HepG2 (cell line): ENCODE data around the gene FSIP1. TPM values are rescaled to one million over a fixed set of nuclear protein-coding genes. Genes with fewer than 3 reads are reported as not detected.
A peak's percentile ranks its signal among the peaks of the same experiment; 100 is the strongest.

Experiments used
- ATAC-seq: fragments of 200-7000 bp; cut with Tn5 transposase; 3 replicates; pipeline ENCODE4 v1.9.1; 2020; ENCODE audit warnings: mild to moderate bottlenecking, moderate library complexity
- BruUV-seq: library from RNA; stranded (reverse); fragments of 400-500 nt; replicated peaks from 2 replicates; lab custom pipeline; 2021; lab: Mats Ljungman, UMichigan
- CTCF ChIA-PET: fragments of 300-600 bp; formaldehyde crosslinking; extraction: SDS; loops from one replicate; lab custom pipeline; 2021; ENCODE audit warnings: low total read pairs, inconsistent platforms, low intra/inter-chr PET ratio; lab: Yijun Ruan, JAX
- POLR2A ChIA-PET: fragments of 350-600 bp; sonication (Branson Sonifier 250); formaldehyde crosslinking; loops from one replicate; lab custom pipeline; 2020; ENCODE audit warnings: antibody characterized with exemption, inconsistent platforms; lab: Yijun Ruan, JAX
- DNase-seq: peaks from one replicate; pipeline ENCODE4 v3.0.0-alpha.2; 2015; ENCODE audit warnings: low spot score
- FAIRE-seq: peaks from 3 replicates; lab custom pipeline; 2011; peaks lifted over from hg19 to GRCh38; lab: Jason Lieb, UNC
- H2AFZ ChIP-seq: one replicate; pipeline ENCODE4 v1.6.1; 2011; ENCODE audit warnings: low read length, inconsistent platforms
- H3K27ac ChIP-seq: fragments of 300-600 bp; 3 replicates; pipeline ENCODE4 v1.8.0; 2011; ENCODE audit warnings: mixed run types, mild to moderate bottlenecking, mixed read lengths, low read length, inconsistent platforms; ENCODE audit not compliant: insufficient read depth; ENCODE audit errors: extremely low read length
- H3K27me3 ChIP-seq, 2 experiments: fragments of 200-600 bp in 1 of 2; 2 replicates in 1 of 2; 3 replicates in 1 of 2; pipeline versions ENCODE4 v1.6.0 to v1.8.0; 2011; ENCODE audit warnings: low read length in 2 of 2, mild to moderate bottlenecking in 2 of 2, moderate library complexity in 2 of 2, inconsistent platforms in 1 of 2; ENCODE audit not compliant: insufficient read depth in 2 of 2, control insufficient read depth in 1 of 2
- H3K36me3 ChIP-seq, 2 experiments: fragments of 200-600 bp in 1 of 2; replicated peaks in 1 of 2; 2 replicates in 1 of 2; 3 replicates in 1 of 2; pipeline versions ENCODE4 v1.5.1 to v1.8.0; 2011; ENCODE audit warnings: low read length in 2 of 2, inconsistent platforms in 1 of 2; ENCODE audit not compliant: insufficient read depth in 2 of 2, control insufficient read depth in 1 of 2
- H3K4me1 ChIP-seq: 2 replicates; pipeline ENCODE4 v1.5.1; 2012; ENCODE audit warnings: low read length, inconsistent platforms; ENCODE audit not compliant: insufficient read depth
- H3K4me2 ChIP-seq: 2 replicates; pipeline ENCODE4 v1.6.0; 2011; ENCODE audit warnings: low read depth, low read length, inconsistent platforms
- H3K4me3 ChIP-seq, 3 experiments: fragments of 200-600 bp in 1 of 3; sonication (generic), shearing (Covaris generic) in 1 of 3; replicated peaks in 1 of 3; 2 replicates each; pipeline ENCODE4 v1.5.1; 2011 to 2016; ENCODE audit warnings: low read length in 3 of 3, inconsistent platforms in 2 of 3, low read depth in 2 of 3, mild to moderate bottlenecking in 2 of 3, control low read depth in 1 of 3, mixed read lengths in 1 of 3; ENCODE audit not compliant: insufficient read depth in 1 of 3
- H3K79me2 ChIP-seq: one replicate; pipeline ENCODE4 v1.6.1; 2011; ENCODE audit warnings: low read length, inconsistent platforms; ENCODE audit not compliant: insufficient read depth
- H3K9ac ChIP-seq: 2 replicates; pipeline ENCODE4 v1.6.0; 2011; ENCODE audit warnings: mild to moderate bottlenecking, low read depth, low read length, inconsistent platforms; ENCODE audit not compliant: insufficient read depth
- H3K9me3 ChIP-seq: 2 replicates; pipeline ENCODE4 v1.5.1; 2012; ENCODE audit warnings: mild to moderate bottlenecking, low read length
- H4K20me1 ChIP-seq: 2 replicates; pipeline ENCODE4 v1.6.0; 2011; ENCODE audit warnings: inconsistent platforms, mild to moderate bottlenecking, low read length, moderate library complexity; ENCODE audit not compliant: insufficient read depth
- IRF2 ChIP-seq: IDR thresholded peaks from 2 replicates; pipeline ENCODE4 v1.6.1; 2018; ENCODE audit warnings: missing genetic modification reagents, missing compliant biosample characterization
- KLF13 ChIP-seq: sonication (generic); formaldehyde crosslinking; IDR thresholded peaks from 2 replicates; pipeline ENCODE4 v1.4.0; 2020; ENCODE audit warnings: mild to moderate bottlenecking, missing genetic modification reagents
- MZF1 ChIP-seq: sonication (generic); formaldehyde crosslinking; IDR thresholded peaks from 2 replicates; pipeline ENCODE4 v1.8.1; 2023; ENCODE audit warnings: mild to moderate bottlenecking, missing genetic modification reagents, borderline replicate concordance
- NKX3-1 ChIP-seq: sonication (generic); formaldehyde crosslinking; IDR thresholded peaks from 2 replicates; pipeline ENCODE4 v1.5.0; 2020; ENCODE audit warnings: missing genetic modification reagents
- PAX8 ChIP-seq: sonication (generic); formaldehyde crosslinking; IDR thresholded peaks from 2 replicates; pipeline ENCODE4 v1.8.0; 2022; ENCODE audit warnings: mild to moderate bottlenecking, missing genetic modification reagents, borderline replicate concordance
- SKI ChIP-seq: fragments of 450-650 bp; IDR thresholded peaks from one replicate; pipeline ENCODE4 v1.6.1; 2018; ENCODE audit warnings: mild to moderate bottlenecking; ENCODE audit not compliant: partially characterized antibody
- TOE1 ChIP-seq: sonication (generic); formaldehyde crosslinking; IDR thresholded peaks from 2 replicates; pipeline ENCODE4 v1.4.0; 2020; ENCODE audit warnings: mild to moderate bottlenecking, missing genetic modification reagents
- U2AF2 ChIP-seq: fragments of 200-400 bp; formaldehyde crosslinking; IDR thresholded peaks from 2 replicates; pipeline ENCODE4 v1.6.1; 2017; ENCODE audit warnings: low read depth, mild to moderate bottlenecking, low read length
- ZNF24 ChIP-seq: fragments of 450-650 bp; IDR thresholded peaks from 2 replicates; pipeline ENCODE4 v1.6.1; 2017; ENCODE audit warnings: antibody characterized with exemption, mild to moderate bottlenecking
- ZNF251 ChIP-seq: sonication (generic); formaldehyde crosslinking; IDR thresholded peaks from 2 replicates; pipeline ENCODE4 v1.9.0; 2021; ENCODE audit warnings: mild to moderate bottlenecking, missing genetic modification reagents
- ZNF780A ChIP-seq: sonication (generic); formaldehyde crosslinking; IDR thresholded peaks from 2 replicates; pipeline ENCODE4 v1.8.0; 2022; ENCODE audit warnings: mild to moderate bottlenecking, missing genetic modification reagents, moderate library complexity
- ZSCAN12 ChIP-seq: sonication (generic); formaldehyde crosslinking; IDR thresholded peaks from 2 replicates; pipeline ENCODE4 v1.9.0; 2021; ENCODE audit warnings: mild to moderate bottlenecking, missing genetic modification reagents
- WGBS: methylation state at CpG from one replicate; pipeline ENCODE4 v1.1.6; 2017; ENCODE audit warnings: low lambda C conversion rate; 5-methylcytosine and 5-hydroxymethylcytosine counted together
- in situ Hi-C: cut with HindIII; loops from 2 replicates; pipeline ENCODE4 v1.10.0; 2017; ENCODE audit warnings: low pct_unique_long_range_greater_than_20kb; ENCODE audit not compliant: extremely low pct_ligation_motif_present
- intact Hi-C: fragments of 100-400 bp; cut with micrococcal nuclease; formaldehyde crosslinking; loops from one replicate; pipeline ENCODE4 v1.10.0; 2022; ENCODE audit not compliant: unreplicated experiment
- polyA plus RNA-seq, 8 experiments: library from polyadenylated mRNA; depleted of rRNA in 3 of 8; stranded (reverse) in 7 of 8; unstranded in 1 of 8; fragments of >200 nt; fragmentation: Illumina TruSeq in 4 of 8; extraction: Trizol in 4 of 8; gene quantifications; 2 replicates each; pipeline versions ENCODE4 v1.2.1 to v1.2.3, GENCODE V29; 2011 to 2016; ENCODE audit warnings: low read depth in 4 of 8, missing spikeins in 1 of 8, mixed read lengths in 1 of 8; ENCODE audit not compliant: insufficient read depth in 1 of 8
- total RNA-seq, 5 experiments: library from RNA; depleted of rRNA; stranded (reverse); fragments of >200 nt; fragmentation: Illumina TruSeq; extraction: Trizol; gene quantifications; 2 replicates each; pipeline ENCODE4 v1.2.3, GENCODE V29; 2016; ENCODE audit warnings: low read depth in 1 of 5
- TF ChIP-seq, protein P1 (sequence below), 2 experiments: sonication (generic) in 1 of 2; formaldehyde crosslinking in 1 of 2; IDR thresholded peaks; 2 replicates each; pipeline versions ENCODE4 v1.4.0 to v1.6.1; 2018 to 2020; ENCODE audit warnings: missing genetic modification reagents in 2 of 2, borderline replicate concordance in 1 of 2, low read depth in 1 of 2, mild to moderate bottlenecking in 1 of 2, missing biosample characterization in 1 of 2

FSIP1 gene
- total and polyA plus RNA-seq, 2 of the 13 experiments (the other 11 are each of a cell fraction or from before 2014, with no cell fraction given), result 0.18 TPM; not detected in 1

DNA sequence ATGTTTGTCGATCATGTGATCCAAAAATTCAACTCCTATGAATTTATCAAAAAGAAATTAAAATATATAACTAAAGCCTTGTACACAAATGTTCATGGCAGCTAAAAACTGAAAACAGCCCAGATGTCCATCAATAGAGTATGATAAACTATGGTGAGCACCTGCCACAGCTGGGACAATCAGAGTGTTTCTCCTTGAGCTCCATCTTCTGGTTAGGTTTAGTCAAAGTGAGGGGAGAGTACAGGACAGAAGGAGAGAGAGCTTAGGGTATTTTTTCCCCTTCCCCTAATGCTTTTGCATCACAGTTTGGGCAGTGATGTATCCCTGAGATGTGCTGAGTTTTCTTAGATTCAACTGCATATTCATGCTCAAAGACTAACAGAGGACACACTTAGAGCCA is 65.5 kb downstream of the FSIP1 start:
- H4K20me1 ChIP-seq, result no peaks in the 10 kb centered on the region
- no peak overlapping the region for H2AFZ ChIP-seq
- H3K27me3 ChIP-seq, result no peaks in the 10 kb centered on the region
- ATAC-seq (no peak), DNase-seq (peak; percentile 4), FAIRE-seq (no peak)
- H3K79me2 ChIP-seq, result no peaks in the 10 kb centered on the region
- BruUV-seq, result no TSS peak
- H3K4me2 ChIP-seq, result no peak overlapping the region
- H3K4me3 ChIP-seq, result no peak overlapping the region
- TF ChIP-seq ZNF780A (CRISPR knock-in tag), result no peak
- no peak for TF ChIP-seq MZF1 (CRISPR knock-in tag)
- TF ChIP-seq NKX3-1 (CRISPR knock-in tag), result no peak
- TF ChIP-seq IRF2 (CRISPR knock-in tag), result no peak
- TF ChIP-seq ZNF251 (CRISPR knock-in tag), result no peak
- no peak for TF ChIP-seq ZNF24
- TF ChIP-seq U2AF2, result no peak
- no peak for TF ChIP-seq ZSCAN12 (CRISPR knock-in tag)
- no peak for TF ChIP-seq SKI
- TF ChIP-seq PAX8 (CRISPR knock-in tag), result no peak
- no peak for TF ChIP-seq TOE1
- no peak for TF ChIP-seq KLF13 (CRISPR knock-in tag)
- TF ChIP-seq, protein P1, sequence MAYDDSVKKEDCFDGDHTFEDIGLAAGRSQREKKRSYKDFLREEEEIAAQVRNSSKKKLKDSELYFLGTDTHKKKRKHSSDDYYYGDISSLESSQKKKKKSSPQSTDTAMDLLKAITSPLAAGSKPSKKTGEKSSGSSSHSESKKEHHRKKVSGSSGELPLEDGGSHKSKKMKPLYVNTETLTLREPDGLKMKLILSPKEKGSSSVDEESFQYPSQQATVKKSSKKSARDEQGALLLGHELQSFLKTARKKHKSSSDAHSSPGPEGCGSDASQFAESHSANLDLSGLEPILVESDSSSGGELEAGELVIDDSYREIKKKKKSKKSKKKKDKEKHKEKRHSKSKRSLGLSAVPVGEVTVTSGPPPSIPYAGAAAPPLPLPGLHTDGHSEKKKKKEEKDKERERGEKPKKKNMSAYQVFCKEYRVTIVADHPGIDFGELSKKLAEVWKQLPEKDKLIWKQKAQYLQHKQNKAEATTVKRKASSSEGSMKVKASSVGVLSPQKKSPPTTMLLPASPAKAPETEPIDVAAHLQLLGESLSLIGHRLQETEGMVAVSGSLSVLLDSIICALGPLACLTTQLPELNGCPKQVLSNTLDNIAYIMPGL (CRISPR knock-in tag; IDR thresholded peaks at IDR 0.05; ENCODE audit: borderline replicate concordance in 1 of 2, low read depth in 1 of 2), result no peak
- no peak overlapping the region for H3K9ac ChIP-seq
- in situ Hi-C loops, result no loop called here
- H3K4me1 ChIP-seq, result no peaks in the 10 kb centered on the region; the same call in 1 of the 2 replicates
- no peak overlapping the region for H3K27ac ChIP-seq
- ChIA-PET POLR2A (no interaction called here), CTCF (no interaction called here)
- no peaks in the 10 kb centered on the region for H3K9me3 ChIP-seq
- intact Hi-C loops, result no loop called here
- no peaks in the 10 kb centered on the region for H3K36me3 ChIP-seq
- 59% methylated on average over 1 of the region's 1 CpG for WGBS
